GM18520 (cell line): Measurements from ENCODE around the gene HEBP1.

Experiments used
- ATAC-seq: cut with Tn5 transposase; IDR thresholded peaks from one replicate; pipeline ENCODE4 v1.9.1; 2021; ENCODE audit not compliant: unreplicated experiment

Gene HEBP1

GRCh38 chr12:12992418-12993130 is 7.5 kb downstream of the HEBP1 start:
- ATAC-seq, result no peak

DNA sequence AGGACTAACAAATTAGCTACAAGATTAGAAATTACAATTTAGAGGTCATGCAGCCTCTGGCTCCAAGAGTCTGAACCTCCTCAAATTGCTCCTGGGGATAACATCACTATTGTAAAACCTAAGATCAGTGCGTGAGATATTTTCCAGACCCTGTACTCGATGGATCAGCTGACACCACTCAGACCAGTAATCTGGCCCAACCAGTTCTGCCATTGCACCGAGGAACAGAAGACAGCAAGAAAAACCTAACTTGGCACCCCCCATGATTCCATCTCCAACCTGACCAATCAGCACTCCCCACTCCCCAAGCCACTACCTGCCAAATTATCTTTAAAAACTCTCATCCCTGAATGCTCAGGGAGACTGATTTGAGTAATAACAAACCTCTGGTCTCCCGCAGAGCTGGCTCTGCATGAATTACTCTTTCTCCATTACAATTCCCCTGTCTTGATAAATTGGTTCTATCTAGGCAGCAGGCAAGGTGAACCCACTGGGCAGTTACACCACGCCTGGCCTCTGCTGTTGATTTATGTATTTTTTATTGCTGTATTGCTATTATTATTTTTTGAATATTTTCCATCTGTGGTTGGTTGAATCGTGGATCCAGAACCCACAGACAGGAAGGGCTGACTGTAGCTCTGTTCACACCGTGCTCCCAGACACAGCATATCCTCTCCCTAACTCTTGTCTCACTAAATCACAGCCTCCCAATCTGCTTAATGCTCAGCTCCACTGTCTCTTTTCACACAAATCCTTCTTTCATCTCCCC is 9.2 kb downstream of the HEBP1 start:
- no peak for ATAC-seq

DNA sequence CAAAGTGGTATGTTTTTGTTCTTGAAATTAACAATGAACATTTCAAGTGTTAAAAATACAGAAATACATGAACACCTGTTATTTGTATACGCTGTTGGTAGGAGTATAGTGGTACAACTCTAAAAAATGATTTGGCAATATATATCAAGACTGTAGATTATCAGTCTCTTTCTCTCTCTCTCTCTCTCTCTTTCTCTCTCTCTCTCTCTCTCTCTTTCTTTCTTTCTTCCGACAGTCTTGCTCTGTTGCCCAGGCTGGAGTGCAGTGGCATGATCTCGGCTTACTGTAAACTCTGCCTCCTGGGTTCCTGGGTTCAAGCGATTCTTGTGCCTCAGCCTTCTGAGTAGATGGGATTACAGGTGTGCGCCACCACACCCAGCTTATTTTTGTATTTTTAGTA is 12.6 kb downstream of the HEBP1 start:
- no peak for ATAC-seq

- ATAC-seq, result no peak
Measured at GRCh38 chr12:12986775-12987331, 13.2 kb downstream of the HEBP1 start.

- no peak for ATAC-seq
Measured at GRCh38 chr12:12985817-12986408, 14.2 kb downstream of the HEBP1 start.

DNA sequence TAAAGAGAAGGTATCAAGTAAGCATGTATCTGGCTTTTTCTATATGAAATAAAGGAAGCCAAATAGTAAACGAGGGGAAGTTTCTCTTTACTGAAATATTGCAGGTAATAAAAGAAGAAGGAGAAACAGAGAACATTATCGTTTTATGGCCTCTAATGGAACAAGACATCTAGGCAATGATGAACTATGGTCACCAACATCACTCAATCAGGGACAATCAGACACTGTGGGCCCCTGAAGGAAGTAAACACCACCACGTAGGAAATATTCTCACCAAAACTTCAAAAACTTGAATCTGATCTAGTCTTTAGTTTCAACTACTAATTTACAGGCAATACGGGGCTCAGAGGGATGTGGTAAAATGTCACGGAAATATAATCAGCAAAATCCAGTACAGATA is 15.9 kb downstream of the HEBP1 start:
- no peak for ATAC-seq

DNA sequence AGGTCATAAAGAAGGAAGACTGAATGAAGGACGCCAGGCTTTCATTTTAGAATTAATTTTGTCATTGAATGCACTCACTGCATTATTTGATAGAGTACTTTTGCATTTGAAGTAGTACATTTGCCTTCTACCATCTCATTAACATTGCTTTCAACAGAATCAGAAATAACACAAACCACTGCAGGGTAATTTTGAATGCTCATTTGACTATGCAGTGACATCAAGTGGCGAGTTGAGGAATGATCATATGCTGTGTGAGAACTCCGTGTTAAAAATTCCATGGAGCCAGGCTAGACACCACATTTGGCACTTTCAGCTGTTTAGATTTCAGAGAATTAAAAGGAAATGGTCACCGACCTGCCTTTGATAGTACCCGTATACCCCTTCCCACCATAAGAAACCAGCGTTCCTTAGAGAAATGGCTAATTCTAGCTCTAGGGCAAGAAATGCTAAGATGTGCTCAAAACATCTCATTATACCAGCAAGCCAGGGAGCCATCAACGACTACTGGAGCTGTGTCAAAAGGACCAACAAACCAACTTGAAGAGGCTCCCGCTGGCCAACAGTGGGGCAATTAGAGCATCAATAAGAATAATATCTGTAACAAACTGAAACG is 16.5 kb downstream of the HEBP1 start:
- no peak for ATAC-seq

DNA sequence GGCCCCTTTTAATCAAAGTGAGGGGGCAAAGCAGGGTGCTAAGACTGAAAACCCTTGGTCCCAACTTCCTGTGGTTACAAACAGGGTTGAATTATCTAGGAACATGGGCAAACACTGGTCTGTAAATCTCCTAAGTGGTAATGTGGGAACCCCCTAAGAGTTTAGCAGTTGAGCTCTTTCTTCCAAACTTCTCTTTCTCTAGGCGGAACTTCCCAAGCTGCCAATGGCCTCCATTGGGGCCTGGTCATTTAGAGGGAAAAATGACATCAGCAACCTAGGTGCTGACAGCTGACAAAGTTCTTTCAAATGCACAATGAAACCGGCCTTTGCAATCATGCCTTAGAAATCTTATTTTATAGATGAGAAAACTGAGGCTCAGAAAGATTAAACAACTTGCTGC is 17.7 kb downstream of the HEBP1 start:
- ATAC-seq, result no peak

DNA sequence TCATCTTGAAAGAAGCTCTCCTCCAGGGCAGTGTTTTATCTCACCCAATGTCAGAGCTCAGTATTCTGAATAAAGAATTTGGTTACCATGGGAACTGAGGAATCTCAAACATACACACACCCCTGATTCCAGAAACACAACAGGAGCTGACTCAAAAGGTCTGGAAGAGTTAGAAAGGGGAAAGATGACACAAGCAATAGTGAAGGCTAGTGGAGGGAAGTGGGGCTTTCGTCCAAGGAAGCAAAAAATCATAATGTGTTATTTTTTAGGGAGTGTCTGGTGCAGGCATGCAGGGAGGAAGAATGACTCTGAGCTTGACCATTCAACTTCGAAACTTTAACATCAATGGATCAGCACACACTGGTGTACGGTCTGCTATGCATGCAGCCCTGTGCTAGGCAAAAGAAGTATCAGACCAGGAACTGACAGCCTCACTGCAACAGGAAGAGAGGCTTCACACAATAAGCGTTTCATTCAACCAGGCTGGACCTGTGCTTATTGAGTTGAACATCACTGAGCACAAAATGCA is 20.3 kb downstream of the HEBP1 start:
- no peak for ATAC-seq

DNA sequence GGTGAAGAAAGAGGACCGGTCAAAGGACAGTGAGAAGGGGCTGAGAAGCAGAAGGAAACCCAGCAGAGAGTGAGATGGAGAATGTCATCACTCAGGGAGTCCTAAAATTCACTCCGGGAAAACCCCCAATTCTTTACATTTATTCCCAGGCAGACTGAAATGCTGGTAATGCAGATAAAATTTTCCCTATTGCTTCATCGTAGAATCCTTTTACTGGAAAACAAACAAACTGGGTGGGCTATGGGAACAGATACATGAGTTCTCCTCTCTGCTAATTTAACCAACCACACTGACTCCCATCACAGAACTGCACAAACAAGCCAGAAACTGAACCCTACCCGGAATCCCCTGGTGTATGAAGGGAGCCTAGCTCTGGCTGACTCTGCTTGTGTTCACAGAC is 20.9 kb downstream of the HEBP1 start:
- no peak for ATAC-seq

DNA sequence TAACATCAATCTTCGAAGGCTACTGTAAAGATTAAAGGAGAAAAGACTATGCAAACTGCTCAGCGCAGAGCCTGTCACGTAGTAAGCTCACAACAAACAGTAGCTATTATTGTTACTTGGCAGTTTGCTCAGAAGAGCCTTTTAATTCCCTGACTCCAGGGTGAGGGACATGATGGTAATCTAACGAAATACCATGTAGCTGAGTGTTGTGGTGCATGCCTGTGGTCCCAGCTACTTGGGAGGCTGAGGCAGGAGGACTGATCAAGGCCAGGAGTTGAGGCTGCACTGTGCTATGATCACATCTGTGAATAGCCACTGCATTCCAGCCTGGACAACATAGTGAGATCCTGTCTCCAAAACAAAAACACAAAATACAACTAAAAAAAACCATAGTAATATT is 22.8 kb downstream of the HEBP1 start:
- ATAC-seq, result no peak

- no peak for ATAC-seq
Measured at GRCh38 chr12:12976366-12976765, 23.7 kb downstream of the HEBP1 start.

DNA sequence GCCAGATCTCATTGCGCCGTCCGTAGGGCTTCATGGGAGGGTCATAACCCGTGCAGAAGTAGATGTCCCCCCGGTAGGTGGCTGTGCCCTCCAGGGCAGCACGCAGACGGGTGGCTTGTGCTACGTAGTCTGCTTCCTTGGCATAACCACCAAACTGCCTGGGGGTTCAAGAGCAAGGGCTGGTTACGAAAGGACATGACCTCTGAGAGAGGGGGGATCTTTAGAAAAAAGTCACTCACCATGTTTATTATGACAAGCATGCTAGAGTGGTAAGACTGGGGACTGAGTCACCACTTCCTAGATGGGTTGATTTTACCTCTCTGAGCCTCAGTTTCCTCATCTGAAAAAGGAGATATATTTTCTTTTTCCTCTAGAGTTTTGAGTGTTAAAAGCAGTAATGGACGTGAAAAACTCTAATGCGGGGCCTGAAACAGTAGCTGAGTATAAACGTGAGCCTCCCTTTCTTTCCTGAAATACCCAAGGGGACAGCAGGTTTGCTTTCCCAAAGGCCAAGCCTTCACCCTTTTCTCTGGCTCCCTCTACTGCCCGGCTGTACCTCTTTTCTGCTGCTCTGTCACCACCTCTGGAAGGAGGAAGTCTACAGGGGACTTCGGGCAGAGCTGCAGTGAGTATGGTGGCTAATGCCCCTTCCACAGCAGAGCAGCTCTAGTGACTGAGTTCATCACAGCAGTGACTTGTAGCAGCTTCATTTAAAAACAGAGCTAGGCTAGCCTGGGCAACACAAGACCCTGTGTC is 24.6 kb downstream of the HEBP1 start:
- ATAC-seq, result no peak

- ATAC-seq, result no peak
Measured at GRCh38 chr12:12974211-12974610, 25.9 kb downstream of the HEBP1 start.

- ATAC-seq, result no peak
Measured at GRCh38 chr12:12973019-12973418, 27.0 kb downstream of the HEBP1 start.

DNA sequence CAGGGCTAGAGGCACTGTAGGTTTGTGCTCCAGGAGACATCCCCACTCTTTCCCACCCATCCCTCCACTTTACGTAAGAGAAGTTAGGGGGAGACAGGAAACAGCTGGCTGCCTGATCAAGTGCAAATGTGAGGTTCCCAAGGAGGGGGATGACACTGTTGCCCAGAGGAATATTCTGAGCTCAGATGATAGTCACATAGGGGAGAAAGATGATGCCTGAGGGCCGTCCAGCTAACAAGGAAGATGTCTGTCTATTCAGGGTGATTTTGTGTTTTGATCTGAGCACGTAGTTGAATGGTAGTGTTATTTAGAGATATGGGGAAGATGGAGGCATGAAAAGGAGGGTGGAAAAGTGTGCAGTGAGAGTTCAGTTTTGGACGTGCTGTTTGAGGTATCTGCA is 34.2 kb downstream of the HEBP1 start:
- no peak for ATAC-seq

DNA sequence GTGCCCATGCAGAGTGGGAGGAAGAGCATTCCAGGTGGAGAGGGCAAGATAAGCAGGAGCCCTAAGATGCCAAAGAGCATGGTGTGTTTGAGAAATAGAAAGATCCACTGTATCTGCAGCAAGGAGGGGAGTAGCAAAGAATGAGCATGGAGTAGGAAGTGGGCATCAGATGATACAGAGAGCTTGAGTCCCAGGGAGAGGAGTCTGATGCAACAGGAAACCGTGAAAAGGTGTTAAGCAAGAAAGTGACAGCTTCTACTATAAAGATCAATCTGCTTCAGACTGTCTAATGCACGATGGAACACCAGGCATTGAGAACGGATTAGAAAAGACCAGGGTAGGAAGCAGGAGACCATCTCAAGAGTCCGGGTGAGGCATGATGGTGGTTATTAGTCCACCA is 35.8 kb downstream of the HEBP1 start:
- no peak for ATAC-seq

DNA sequence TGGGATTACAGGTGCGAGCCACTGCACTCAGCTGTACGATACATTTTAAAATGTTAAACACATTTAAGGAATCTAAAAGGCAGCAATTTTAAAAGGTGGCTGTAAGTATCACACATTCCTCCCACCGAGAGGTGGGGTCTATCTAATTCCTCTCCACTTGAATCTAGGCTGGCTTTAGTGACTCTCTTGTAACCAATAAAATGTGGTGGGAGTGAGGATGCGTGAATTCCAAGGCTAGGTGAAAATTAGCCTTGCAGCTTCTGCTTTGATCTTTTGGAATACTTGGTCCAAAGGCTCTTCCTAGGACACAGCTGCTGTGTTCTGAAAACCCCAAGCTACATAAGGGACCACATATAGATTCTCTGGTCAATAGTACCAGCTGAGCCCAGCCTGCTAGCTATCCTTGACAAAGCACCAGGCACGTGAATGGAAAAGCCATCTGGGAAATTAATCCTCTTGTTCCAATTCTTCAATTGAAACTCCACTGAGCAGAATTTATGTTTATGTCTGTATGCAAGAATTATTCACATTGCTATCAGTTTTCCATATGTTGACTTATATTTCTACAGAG is 39.3 kb downstream of the HEBP1 start:
- no peak for ATAC-seq

- no peak for ATAC-seq
Measured at GRCh38 chr12:12958886-12959285, 41.2 kb downstream of the HEBP1 start.
